8988T (cell line): ENCODE results near the gene ASIC3.

ENCODE experiments used
- DNase-seq: peaks from one replicate; pipeline ENCODE4 v3.0.0; 2011

The ASIC3 gene

GRCh38 chr7:151075978-151076426 lies 27.7 kb downstream of the ASIC3 start:
- no peak for DNase-seq

DNA sequence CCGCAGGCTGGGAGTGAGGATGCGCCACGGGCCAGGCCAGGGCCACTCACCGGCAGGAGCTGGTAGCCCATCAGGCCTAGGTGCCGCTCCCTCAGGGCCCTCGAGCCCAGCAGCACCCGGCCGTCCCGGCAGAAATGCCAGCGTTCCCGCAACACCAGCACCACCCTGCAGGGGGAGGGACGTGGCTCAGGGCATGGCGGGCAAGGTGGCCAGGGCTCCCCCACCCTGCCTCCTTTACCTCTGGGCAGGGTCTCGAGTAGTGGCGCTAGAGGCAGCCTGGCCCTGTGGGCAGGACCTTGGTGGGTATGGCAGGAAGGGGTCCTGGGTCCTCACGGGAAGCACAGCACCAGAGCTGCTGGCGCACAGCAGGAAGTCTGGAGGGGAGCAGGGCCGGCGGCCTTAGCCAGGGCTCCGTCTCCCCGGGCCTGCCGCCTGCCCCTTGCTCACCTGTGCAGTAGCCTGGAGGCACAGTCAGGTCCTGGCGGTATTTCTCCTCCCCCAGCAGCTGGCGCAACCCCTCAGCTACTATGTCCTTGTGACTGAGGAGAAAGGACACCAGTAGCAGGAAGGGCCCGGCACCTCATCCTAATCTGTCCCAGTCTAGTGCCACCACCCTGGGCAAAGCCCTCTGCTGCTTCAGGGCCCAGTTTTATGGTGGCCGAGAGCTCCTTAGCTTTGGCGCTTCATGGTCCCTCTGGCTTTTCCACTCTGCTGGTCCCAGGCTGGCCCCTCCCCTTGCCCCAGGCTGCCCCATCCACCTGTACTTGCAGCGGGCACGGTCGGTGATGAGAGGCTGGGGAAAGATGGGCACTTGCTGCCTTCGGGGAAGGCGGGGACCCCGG lies 28.8 kb downstream of the ASIC3 start:
- DNase-seq, result peak; percentile 84

GRCh38 chr7:151077705-151078232 lies 29.4 kb downstream of the ASIC3 start:
- no peak for DNase-seq

DNA sequence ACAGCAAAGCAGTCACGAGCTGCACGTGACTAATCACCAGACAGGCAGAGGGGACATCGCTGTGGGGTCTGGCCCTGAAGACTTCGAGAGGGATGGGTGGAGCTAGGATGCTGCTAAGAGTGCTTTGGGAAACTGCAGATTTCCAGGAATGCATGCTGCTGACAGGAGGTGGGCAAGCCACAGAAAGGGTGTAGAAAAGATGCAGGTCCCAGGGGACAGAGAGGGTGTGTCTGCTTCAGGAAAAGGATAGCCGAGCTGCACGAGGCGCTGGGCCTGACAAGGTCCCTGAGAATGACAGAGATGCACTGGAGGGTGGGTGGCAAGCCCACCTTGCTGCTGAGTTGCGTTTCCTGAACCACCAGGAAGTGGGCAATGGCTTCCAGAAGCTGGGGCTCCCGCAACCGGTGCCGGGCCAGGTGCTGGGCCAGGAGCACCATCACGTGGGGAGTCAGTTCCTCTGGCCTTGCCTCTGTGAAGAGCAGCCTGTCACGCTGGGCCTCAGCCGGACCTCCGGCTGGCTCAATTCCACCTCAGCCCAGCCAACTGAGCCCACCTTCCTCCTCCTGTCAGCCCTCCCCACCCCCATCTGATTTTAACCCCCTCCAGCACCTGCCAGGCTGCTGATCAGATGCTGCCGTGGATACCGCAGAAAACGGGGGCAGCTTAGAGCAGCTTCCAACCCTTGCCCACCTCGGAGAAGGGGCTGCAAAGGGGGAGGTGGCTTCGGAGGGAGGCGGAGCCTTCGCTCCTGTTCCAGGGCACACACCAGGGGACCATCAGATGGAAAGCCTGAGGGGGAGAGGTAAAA lies 30.1 kb downstream of the ASIC3 start:
- DNase-seq, result no peak

DNA sequence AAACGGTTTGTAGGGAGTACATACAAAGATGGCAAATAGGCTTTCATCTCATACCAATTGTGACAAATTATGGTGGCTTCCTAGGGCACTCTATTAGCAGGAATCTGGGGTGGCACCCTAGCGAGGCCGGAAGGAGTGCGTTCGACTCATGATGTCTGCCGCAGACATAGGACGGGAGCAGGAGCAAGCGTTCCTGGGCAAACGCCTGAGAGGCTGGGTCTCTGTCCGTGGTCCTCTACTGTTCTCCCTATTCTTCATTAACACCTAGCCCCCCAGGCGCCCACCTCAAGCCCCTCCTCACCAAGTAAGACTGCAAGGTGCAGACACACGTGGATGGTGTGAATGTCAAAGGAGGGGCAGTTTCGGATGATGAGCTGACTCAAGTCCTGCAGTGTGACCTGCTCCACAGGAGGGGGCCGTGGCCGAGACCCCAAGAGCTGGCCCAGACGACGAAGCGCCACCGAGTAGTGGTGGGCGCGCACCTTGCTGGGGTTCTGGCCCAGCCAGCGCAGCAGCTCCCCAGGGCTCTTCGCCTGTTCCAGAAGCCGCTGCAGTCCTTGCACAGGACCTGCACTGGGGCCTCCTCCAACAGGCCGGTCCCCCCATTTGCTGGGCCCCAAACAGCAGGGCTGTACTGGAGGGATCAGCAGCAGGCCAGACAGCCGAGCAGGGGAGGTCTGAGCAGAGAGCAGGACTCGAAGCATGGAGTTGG lies 31.0 kb downstream of the ASIC3 start:
- DNase-seq, result no peak

DNA sequence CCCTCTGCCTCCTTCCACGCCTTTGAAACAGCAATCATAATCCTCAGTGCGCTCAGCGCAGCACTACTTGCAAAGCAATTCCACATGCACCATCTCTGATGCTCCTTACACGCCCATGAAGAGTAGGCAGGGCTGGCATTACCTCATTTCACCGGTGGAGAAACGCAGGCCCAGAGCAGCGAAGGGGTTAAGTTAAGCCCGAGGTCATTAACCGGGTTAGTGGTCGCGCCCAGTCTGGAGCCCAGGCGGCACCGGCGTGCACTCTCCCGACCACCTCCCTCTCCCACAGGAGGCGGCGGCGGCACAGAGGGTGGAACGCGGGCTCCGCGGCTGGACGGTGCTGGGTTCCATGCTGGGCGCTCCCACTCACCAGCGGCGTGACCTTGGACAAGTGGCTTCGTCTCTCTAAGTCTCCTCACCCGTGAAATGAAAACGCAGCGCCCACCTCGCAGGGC lies 31.8 kb downstream of the ASIC3 start:
- DNase-seq, result no peak

GRCh38 chr7:151080522-151081169 lies 32.3 kb downstream of the ASIC3 start, which contains the start of gene FASTK:
FASTK (minus strand) TSS chr7:151080809; CDS start chr7:151080766, 43 bp downstream.
- peak; percentile 91 for DNase-seq

DNA sequence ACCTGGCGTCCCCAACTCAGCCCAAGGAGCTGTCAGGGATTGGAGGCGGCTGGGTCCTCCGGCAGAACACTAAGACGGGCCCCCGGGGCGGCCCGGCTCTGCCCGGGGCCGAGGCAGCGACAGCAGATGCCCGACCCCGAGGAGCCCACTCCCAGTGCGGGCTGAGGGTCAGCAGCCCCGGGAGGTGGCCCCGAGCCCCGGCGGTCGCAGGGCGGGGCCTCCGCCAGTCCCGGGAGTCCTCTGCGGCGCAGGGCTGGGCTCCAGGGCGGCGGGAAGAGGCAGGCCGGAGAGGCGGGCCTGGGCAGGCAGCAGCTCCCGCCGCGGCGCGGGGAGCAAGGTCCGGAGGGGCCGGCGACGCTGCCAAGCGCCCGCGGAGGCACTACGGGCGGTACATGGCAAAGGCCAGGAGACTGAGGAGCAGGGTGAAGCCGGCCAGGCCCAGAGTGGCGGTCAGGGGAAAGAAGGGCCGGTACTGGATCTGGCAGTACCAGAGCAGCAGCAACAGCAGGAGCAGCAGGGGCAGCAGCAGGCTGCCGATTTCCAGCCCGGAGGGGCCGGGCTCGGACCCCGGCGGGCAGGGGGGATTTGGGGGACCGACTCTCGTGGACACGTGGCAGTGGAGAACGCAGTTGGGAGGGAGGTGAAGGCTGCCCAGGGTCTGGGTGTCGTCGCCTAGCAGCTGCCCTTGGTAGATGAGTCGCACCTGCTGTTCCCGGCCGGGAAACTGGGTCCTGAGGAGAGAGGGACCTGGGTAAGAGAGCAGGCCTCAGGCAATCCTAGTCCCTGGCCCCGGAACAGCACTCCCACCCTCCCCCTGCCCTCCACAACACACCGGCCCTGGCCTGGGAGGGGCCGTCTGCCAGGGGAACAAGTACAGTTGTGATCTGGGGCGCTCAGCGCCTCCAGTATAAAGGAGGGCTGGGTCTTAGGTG lies 33.1 kb downstream of the ASIC3 start:
- DNase-seq, result no peak

DNA sequence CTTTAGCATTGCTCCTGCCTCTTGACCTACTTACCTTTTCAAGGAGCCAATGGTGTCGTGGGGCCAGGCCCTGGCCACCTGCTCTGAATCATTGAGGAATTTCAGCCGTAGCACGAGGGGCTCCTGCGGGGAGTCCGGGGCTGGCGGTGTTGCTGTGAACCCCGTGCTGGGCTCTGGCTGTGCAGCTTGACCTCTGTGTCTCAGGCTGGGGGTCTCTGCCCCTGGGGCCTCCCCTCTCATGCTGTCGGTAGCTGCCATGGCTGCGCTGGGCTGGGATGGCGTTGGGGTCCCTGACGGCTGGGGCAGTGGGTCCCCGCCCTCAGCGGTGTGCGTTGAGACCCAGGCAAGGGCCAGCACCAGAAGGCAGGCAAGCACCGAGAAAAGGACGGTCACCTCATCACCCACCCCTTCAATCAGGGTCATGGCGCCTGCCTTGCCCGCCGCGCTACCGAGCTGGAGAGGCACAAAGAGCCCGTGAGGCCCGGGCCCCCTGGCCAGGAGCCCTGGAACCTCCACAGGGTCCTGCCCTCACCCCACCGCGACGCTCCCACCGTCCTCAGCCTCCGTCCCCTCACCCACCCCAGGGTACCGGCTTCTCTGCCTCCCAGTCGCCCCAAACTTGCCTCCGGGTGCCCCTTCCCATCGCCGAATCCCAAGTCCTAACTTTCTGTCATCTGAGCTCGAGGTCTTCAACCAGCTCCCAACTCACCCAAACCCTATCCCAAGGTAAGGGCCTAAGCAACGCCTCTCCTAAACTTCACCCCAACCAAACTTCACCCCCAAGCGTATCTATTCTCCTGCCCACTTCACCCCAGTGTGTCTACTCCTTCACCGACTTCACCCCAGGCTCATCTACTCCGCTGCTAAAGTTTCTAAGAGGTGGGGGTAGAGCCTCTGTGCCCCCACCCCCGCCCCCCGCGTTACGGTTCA lies 34.1 kb downstream of the ASIC3 start:
- DNase-seq, result no peak

- DNase-seq, result no peak
These were observed 34.9 kb downstream of the ASIC3 start, which contains the start of gene TMUB1 for GRCh38 chr7:151083071-151083823. TMUB1 (minus strand) TSS chr7:151083493; CDS start chr7:151082563, 930 bp downstream.

- no peak for DNase-seq
These were observed 35.5 kb downstream of the ASIC3 start for GRCh38 chr7:151083824-151084160.

DNA sequence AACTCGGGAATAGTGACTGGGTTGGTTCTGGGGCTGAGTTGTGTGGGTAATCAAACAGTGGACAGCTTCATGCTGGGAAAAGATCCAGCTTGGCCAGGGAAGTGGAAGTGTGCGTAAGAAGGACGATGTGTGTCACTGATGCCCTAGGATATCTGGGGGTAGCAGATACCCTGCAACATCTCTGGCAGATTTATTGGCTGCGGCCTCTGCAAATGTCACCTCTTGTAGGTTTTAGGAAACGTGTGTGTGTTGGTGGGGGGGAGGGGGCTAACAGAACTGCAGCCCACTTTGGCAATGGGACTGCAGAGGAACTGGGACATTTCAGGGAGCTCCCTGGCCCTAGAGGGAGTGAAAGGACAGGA lies 37.0 kb downstream of the ASIC3 start:
- DNase-seq, result no peak

GRCh38 chr7:151085691-151086620 lies 37.6 kb downstream of the ASIC3 start, which contains the start of gene AGAP3:
AGAP3 (plus strand) TSS chr7:151086475; CDS start chr7:151086742, 267 bp downstream.
- DNase-seq, result peak; percentile 90

GRCh38 chr7:151086802-151087244 lies 38.5 kb downstream of the ASIC3 start:
- DNase-seq, result no peak

- DNase-seq, result no peak
These were observed 39.1 kb downstream of the ASIC3 start for GRCh38 chr7:151087245-151088018.

DNA sequence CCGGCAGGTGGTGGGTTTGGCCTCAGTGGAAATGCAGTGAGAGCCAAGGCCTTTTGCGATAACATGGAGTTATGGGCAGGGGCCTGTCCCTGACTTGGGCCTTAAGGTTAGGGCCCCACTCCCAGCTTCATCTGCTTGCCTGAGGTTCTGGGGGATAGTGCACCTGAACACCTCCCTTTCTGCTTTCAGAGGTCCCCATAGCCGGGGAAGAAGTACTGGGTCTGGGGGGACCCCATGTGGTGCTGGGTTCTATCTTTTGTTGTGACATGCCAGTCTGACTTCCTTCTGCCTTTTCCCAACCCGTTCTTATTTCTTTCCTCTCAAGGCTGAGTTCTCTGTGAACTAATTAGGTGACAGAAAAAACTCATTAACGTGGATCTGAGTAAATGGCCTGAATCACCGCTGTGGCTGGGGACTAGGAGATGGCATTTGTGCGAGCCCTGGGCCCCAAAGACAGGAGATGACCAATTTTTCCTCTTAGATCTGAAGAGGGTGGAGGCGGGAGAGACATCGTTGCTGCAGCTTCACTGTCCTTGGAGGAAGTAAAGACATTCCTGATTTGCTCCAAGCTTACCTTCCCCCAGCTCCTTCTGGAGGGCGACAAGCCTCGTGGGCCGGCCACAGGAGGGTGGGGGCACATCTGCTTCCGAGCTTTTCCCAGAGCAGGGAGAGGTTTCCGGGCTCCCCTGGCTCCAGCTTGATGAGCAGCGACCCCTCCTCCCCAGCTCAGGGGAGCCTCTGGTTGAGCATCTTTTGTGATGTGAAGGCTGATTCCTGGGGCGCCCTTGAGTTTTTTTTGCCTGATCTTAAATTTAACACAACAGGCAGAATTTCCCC lies 39.9 kb downstream of the ASIC3 start:
- no peak for DNase-seq
